ENCODE measurements around the gene TAF9B.
"Not testable (repeated sequence)": the region's sequence is repeated elsewhere in the genome, so short reads cannot be mapped to it uniquely, and the experiment has no call there.

The TAF9B gene

GRCh38 chrX:78116766-78117165, 22.7 kb downstream of the TAF9B start:
- no peak for DNase-seq (ENCODE audit: low read depth, low spot score)

- DNase-seq (ENCODE audit: low read depth, low spot score): no peak
Observed at GRCh38 chrX:78116365-78116764, 23.1 kb downstream of the TAF9B start.

GRCh38 chrX:78111140-78111931, 28.1 kb downstream of the TAF9B start:
- no peak for DNase-seq (ENCODE audit: low read depth, low spot score)

- no peak for DNase-seq (ENCODE audit: low read depth, low spot score)
Observed at GRCh38 chrX:78109458-78109857, 30.0 kb downstream of the TAF9B start.

- no peak for DNase-seq (ENCODE audit: low read depth, low spot score)
Observed at GRCh38 chrX:78106651-78106986, 32.8 kb downstream of the TAF9B start.

- DNase-seq (ENCODE audit: low read depth, low spot score): no peak
Observed at GRCh38 chrX:78105944-78106650, 33.4 kb downstream of the TAF9B start.

GRCh38 chrX:78104447-78105176, 34.8 kb downstream of the TAF9B start:
- DNase-seq (ENCODE audit: low read depth, low spot score): no peak

- peak; percentile 83 for DNase-seq (ENCODE audit: low read depth, low spot score)
Observed at GRCh38 chrX:78103623-78104446, 35.6 kb downstream of the TAF9B start, which contains the start of gene PGK1. PGK1 (plus strand) TSS chrX:78104248; CDS start chrX:78104341, 93 bp downstream.

- no peak for DNase-seq (ENCODE audit: low read depth, low spot score)
Observed at GRCh38 chrX:78103001-78103622, 36.3 kb downstream of the TAF9B start.

- no peak for DNase-seq (ENCODE audit: low read depth, low spot score)
Observed at GRCh38 chrX:78102091-78102490, 37.4 kb downstream of the TAF9B start.

- DNase-seq (ENCODE audit: low read depth, low spot score): no peak
Observed at GRCh38 chrX:78098108-78098507, 41.3 kb downstream of the TAF9B start.

GRCh38 chrX:78092296-78092695, 47.2 kb downstream of the TAF9B start:
- no peak for DNase-seq (ENCODE audit: low read depth, low spot score)

GRCh38 chrX:78081413-78081812, 58.0 kb downstream of the TAF9B start:
- DNase-seq (ENCODE audit: low read depth, low spot score): not testable (repeated sequence)
